ENCODE data around the gene SLC26A5.

DNA sequence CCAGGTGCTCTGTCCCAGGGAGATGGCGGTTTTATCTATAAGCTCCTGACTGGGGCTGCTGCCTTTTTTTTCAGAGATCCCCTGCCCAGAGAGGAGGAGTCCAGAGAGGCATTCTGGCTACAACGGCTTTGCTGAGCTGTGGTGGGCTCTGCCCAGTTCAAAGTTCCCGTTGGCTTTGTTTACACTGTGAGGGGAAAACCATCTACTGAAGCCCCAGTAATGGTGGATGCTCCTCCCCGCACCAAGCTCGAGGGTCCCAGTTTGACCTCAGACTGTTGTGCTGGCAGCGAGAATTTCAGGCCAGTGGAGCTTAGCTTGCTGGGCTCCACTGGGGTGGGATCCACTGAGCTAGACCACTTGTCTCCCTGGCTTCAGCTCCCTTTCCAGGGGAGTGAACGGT is 16.4 kb upstream of the SLC26A5 start:
- TF ChIP-seq CTCF (conservative IDR thresholded peaks at IDR 0.05; ENCODE audit: low read length) (no peak), EZH2phosphoT487 (IDR thresholded peaks at IDR 0.05; ENCODE audit: borderline replicate concordance, low read depth, low read length) (no peak)

All from OCI-LY7 (cell line).